ENCODE measurements around the gene TMIE. TPM values are rescaled to one million over a fixed set of nuclear protein-coding genes. Genes with fewer than 3 reads are reported as not detected.

The TMIE gene
- total and polyA plus RNA-seq, 2 of the 8 experiments (the other 6 are each of a cell fraction or from before 2014, with no cell fraction given) = 0.45 to 0.67 TPM

DNA sequence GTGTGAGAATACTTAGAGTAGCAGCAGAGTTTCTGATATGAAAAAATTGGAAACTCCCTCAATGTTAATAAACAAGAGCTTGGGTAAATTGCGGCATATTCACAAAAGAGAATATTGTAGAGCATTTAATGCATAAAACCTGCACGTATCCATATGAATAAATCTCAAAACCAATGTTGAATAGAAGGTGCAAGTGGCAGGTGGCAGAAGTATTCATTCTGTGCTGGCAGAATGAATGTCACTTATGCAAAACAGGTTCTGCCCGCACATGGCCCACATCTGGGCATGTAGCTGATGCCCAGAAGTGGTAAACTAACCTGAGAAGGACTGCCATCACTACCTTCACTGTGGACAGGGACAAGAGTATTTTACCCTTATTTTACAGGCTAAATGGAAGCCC lies 30.6 kb downstream of the TMIE start:
- Histone ChIP-seq H3K27me3 (replicated peaks in 1 of 4; ENCODE audit: control insufficient read depth in 3 of 4, extremely low read depth in 1 of 4, insufficient read depth in 3 of 4, low read length in 3 of 4) (no peaks in the 10 kb centered on the region), H3K56ac (replicated peaks; ENCODE audit: insufficient read length, low read depth, low read length) (no peak overlapping the region), H3K4me2 (ENCODE audit: insufficient read depth in 1 of 2, low read depth in 2 of 2, low read length in 2 of 2) (no peak overlapping the region), H2AK5ac (ENCODE audit: low read depth, low read length) (no peak overlapping the region), H2BK12ac (ENCODE audit: low read depth, low read length) (no peak overlapping the region), H2BK20ac (ENCODE audit: low read length) (no peak overlapping the region), H3K79me1 (ENCODE audit: low read depth, low read length) (no peaks in the 10 kb centered on the region), H3K9ac (replicated peaks in 1 of 4; ENCODE audit: extremely low read depth in 1 of 4, low read depth in 3 of 4, low read length in 3 of 4) (no peak overlapping the region), H4K5ac (ENCODE audit: insufficient read length, low read depth, low read length) (no peak overlapping the region), H3K79me2 (ENCODE audit: control insufficient read depth in 1 of 2, insufficient read depth in 2 of 2, low read length in 2 of 2) (no peaks in the 10 kb centered on the region), H4K8ac (ENCODE audit: extremely low read depth, insufficient read depth, low read length) (no peak overlapping the region), H3K23ac (ENCODE audit: insufficient read length) (no peak overlapping the region), H3K23me2 (ENCODE audit: low read depth, low read length) (no peaks in the 10 kb centered on the region), H3K4ac (replicated peaks; ENCODE audit: insufficient read length, low read depth, low read length) (no peak overlapping the region), H3K4me3 (ENCODE audit: extremely low read depth in 1 of 4, insufficient read depth in 2 of 4, low read depth in 3 of 4, low read length in 4 of 4) (no peak overlapping the region), H3K27ac (ENCODE audit: low read depth, low read length) (no peak overlapping the region), H2BK15ac (ENCODE audit: low read length) (no peak overlapping the region), H2BK120ac (replicated peaks; ENCODE audit: low read depth, low read length) (no peak overlapping the region), H4K91ac (replicated peaks; ENCODE audit: insufficient read length, low read length) (no peak overlapping the region), H3K4me1 (replicated peaks in 1 of 4; ENCODE audit: control insufficient read depth in 3 of 4, insufficient read depth in 4 of 4, low read length in 3 of 4) (peaks cover 0 to 4% (median 0%) of the 10 kb centered on the region in 4 experiments; a peak in 2 of 7 replicates), H4K20me1 (replicated peaks in 1 of 2; ENCODE audit: control insufficient read depth in 1 of 2, insufficient read depth in 2 of 2, low read length in 2 of 2) (peaks cover 0 to 1% of the 10 kb centered on the region in 2 experiments), H2BK5ac (ENCODE audit: low read depth, low read length) (no peak overlapping the region), H3K18ac (ENCODE audit: extremely low read depth, low read length) (no peak overlapping the region), H3K14ac (ENCODE audit: insufficient read length) (no peak overlapping the region), H3K9me3 (ENCODE audit: insufficient read depth in 2 of 2, low read depth in 1 of 2, low read length in 1 of 2) (no peaks in the 10 kb centered on the region), H3K36me3 (ENCODE audit: control insufficient read depth in 2 of 4, insufficient read depth in 4 of 4, low read length in 3 of 4) (no peaks in the 10 kb centered on the region), H2AFZ (ENCODE audit: low read length) (no peak overlapping the region)
- POLR2A ChIA-PET (ENCODE audit: partially characterized antibody) = no interaction called here
- DNase-seq (ENCODE audit: low read depth in 1 of 2, low spot score in 2 of 2) (no peak), FAIRE-seq (no peak)
- 92% methylated on average over 3 of the region's 3 CpGs; no CpG with 5 or more reads in 1 of the 2 experiments for WGBS, 2 experiments (ENCODE audit: extremely low coverage in 1 of 2, insufficient coverage in 1 of 2, insufficient read length in 1 of 2, insufficient replicate concordance in 2 of 2, low coverage in 1 of 2, low lambda C conversion rate in 2 of 2, missing lambda C conversion rate in 1 of 2)
- CTCF ChIA-PET (ENCODE audit: partially characterized antibody) = no interaction called here
- no peak for TF ChIP-seq CEBPB (IDR thresholded peaks at IDR 0.05; ENCODE audit: low read depth, low read length)
- no peak for TF ChIP-seq CTBP2 (IDR thresholded peaks at IDR 0.05; ENCODE audit: borderline replicate concordance, insufficient read depth, insufficient read length, low read length)
- no peak for TF ChIP-seq SP1 (IDR thresholded peaks at IDR 0.05; ENCODE audit: low read depth, low read length)
- no peak for TF ChIP-seq BCL11A (IDR thresholded peaks at IDR 0.05; ENCODE audit: low read depth in 2 of 2, low read length in 2 of 2)
- TF ChIP-seq ZNF274 (IDR thresholded peaks at IDR 0.05; ENCODE audit: borderline replicate concordance, extremely low read depth, low read length) = no peak
- TF ChIP-seq EGR1 (IDR thresholded peaks at IDR 0.05; ENCODE audit: borderline replicate concordance, low read depth, low read length) = no peak
- no peak for TF ChIP-seq CHD2 (IDR thresholded peaks at IDR 0.05; ENCODE audit: low read length)
- TF ChIP-seq, protein P1, sequence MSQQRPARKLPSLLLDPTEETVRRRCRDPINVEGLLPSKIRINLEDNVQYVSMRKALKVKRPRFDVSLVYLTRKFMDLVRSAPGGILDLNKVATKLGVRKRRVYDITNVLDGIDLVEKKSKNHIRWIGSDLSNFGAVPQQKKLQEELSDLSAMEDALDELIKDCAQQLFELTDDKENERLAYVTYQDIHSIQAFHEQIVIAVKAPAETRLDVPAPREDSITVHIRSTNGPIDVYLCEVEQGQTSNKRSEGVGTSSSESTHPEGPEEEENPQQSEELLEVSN (IDR thresholded peaks at IDR 0.05) = no peak
- no peak for TF ChIP-seq NRF1 (IDR thresholded peaks at IDR 0.05; ENCODE audit: low read depth, low read length)
- no peak for TF ChIP-seq EZH2 (IDR thresholded peaks at IDR 0.05; ENCODE audit: low read depth, low read length, severe bottlenecking)
- TF ChIP-seq RFX5 (IDR thresholded peaks at IDR 0.05; ENCODE audit: borderline replicate concordance, low read depth, low read length) = no peak
- no peak for TF ChIP-seq SP2 (IDR thresholded peaks at IDR 0.05; ENCODE audit: low read length)
- TF ChIP-seq TAF1 (IDR thresholded peaks at IDR 0.05; ENCODE audit: low read depth, low read length) = no peak
- TF ChIP-seq KDM4A (IDR thresholded peaks at IDR 0.05; ENCODE audit: low read depth, low read length, severe bottlenecking) = no peak
- no peak for TF ChIP-seq POU5F1 (IDR thresholded peaks at IDR 0.05; ENCODE audit: low read depth, low read length)
- TF ChIP-seq SIX5 (IDR thresholded peaks at IDR 0.05; ENCODE audit: low read depth, low read length) = no peak
